WTC11 (cell line): Measurements from ENCODE around the gene MTARC1. TPM values are rescaled to one million over a fixed set of nuclear protein-coding genes. Genes with fewer than 3 reads are reported as not detected.

ENCODE experiments used
- ATAC-seq: fragments of 200-7000 bp; cut with Tn5 transposase; 2 replicates; pipeline ENCODE4 v1.10.0; 2021; ENCODE audit warnings: mild to moderate bottlenecking, moderate library complexity
- CTCF ChIA-PET: fragments of 300-600 bp; sonication (Branson Sonifier 250); formaldehyde crosslinking; loops from one replicate; lab custom pipeline; 2021; ENCODE audit warnings: antibody characterized with exemption; lab: Charles Lee
- POLR2A ChIA-PET: fragments of 350-600 bp; sonication (Branson Sonifier 250); formaldehyde crosslinking; loops from one replicate; lab custom pipeline; 2021; ENCODE audit warnings: antibody characterized with exemption; lab: Charles Lee
- DNase-seq: peaks from one replicate; pipeline ENCODE4 v3.0.0; 2021; ENCODE audit warnings: low spot score
- H3K27ac Mint-ChIP-seq: 2 replicates; pipeline ENCODE4 v1.8.0; 2021; ENCODE audit warnings: mixed read lengths
- H3K27me3 Mint-ChIP-seq: 2 replicates; pipeline ENCODE4 v1.8.0; 2021; ENCODE audit warnings: low read depth, mild to moderate bottlenecking, moderate library complexity, mixed read lengths
- H3K36me3 Mint-ChIP-seq: 2 replicates; pipeline ENCODE4 v1.8.0; 2021; ENCODE audit warnings: mixed read lengths
- H3K4me1 Mint-ChIP-seq: 2 replicates; pipeline ENCODE4 v1.8.0; 2022; ENCODE audit warnings: mixed read lengths
- H3K4me3 Mint-ChIP-seq: 2 replicates; pipeline ENCODE4 v1.8.0; 2021; ENCODE audit warnings: mild to moderate bottlenecking, moderate library complexity, mixed read lengths
- H3K9me3 Mint-ChIP-seq: 2 replicates; pipeline ENCODE4 v1.8.0; 2021; ENCODE audit warnings: mixed read lengths
- CREM ChIP-seq: sonication (generic); formaldehyde crosslinking; IDR thresholded peaks from 2 replicates; pipeline ENCODE4 v1.8.1; 2022; ENCODE audit warnings: mild to moderate bottlenecking, missing genetic modification reagents, moderate library complexity
- KAT7 ChIP-seq: sonication (generic); formaldehyde crosslinking; IDR thresholded peaks from 2 replicates; pipeline ENCODE4 v1.8.1; 2023; ENCODE audit warnings: missing genetic modification reagents, mild to moderate bottlenecking, borderline replicate concordance
- MYBL2 ChIP-seq: sonication (generic); formaldehyde crosslinking; IDR thresholded peaks from 2 replicates; pipeline ENCODE4 v1.8.1; 2023; ENCODE audit warnings: mild to moderate bottlenecking, moderate library complexity, missing genetic modification reagents
- OVOL2 ChIP-seq: fragments of 250-450 bp; sonication (Bioruptor Pico); IDR thresholded peaks from 2 replicates; pipeline ENCODE4 v1.9.0; 2021; ENCODE audit warnings: mild to moderate bottlenecking, borderline replicate concordance
- ZNF396 ChIP-seq: fragments of 250-450 bp; sonication (Bioruptor Pico); IDR thresholded peaks from 2 replicates; pipeline ENCODE4 v1.8.0; 2021; ENCODE audit warnings: mild to moderate bottlenecking, moderate library complexity, borderline replicate concordance
- total RNA-seq: library from RNA; stranded (reverse); gene quantifications from 3 replicates; pipeline ENCODE4 v1.2.3, GENCODE V29; 2021
- TF ChIP-seq, protein P1 (sequence below): sonication (generic); formaldehyde crosslinking; IDR thresholded peaks from 2 replicates; pipeline ENCODE4 v1.8.0; 2022; ENCODE audit warnings: mild to moderate bottlenecking, missing genetic modification reagents
- TF ChIP-seq, protein P2 (sequence below): sonication (generic); formaldehyde crosslinking; IDR thresholded peaks from 2 replicates; pipeline ENCODE4 v1.8.1; 2023; ENCODE audit warnings: mild to moderate bottlenecking, missing genetic modification reagents, borderline replicate concordance
- TF ChIP-seq, protein P3 (sequence below): fragments of 200-600 bp; IDR thresholded peaks from 2 replicates; pipeline ENCODE4 v1.8.0; 2022; ENCODE audit warnings: antibody characterized with exemption
- TF ChIP-seq, protein P4 (sequence below): sonication (generic); formaldehyde crosslinking; IDR thresholded peaks from 2 replicates; pipeline ENCODE4 v1.8.0; 2022; ENCODE audit warnings: missing genetic modification reagents

Gene MTARC1
- total RNA-seq, 1 experiment from 2014 or later, result 25.8 TPM

DNA sequence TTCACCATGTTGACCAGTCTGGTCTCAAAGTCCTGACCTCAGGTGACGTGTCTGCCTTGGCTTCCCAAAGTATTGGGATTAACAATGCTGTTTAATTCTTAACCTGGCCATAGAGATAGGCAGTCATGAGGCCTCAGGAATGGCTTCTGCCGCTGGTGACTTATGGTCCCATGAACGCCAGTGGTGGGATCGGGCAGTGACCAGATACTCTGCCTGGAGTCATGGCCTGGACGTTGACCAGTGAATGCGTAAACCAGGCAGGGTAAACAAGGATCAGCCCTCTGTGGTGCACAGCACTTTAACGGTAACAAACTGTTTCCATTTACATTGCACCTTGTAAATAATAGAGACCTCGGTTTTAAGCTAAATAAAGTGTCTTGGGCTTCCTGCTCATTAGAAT, 23.0 kb downstream of the MTARC1 start:
- ChIA-PET POLR2A (no interaction called here), CTCF (interaction anchor here (0.6 to 2.4 kb wide), 25 partner anchors 8 to 721 kb away, joined by 3 to 18 read pairs (median 4); partner anchors contain the start of genes HLX and MTARC1)
- H3K9me3 Mint-ChIP-seq, result no peaks in the 10 kb centered on the region
- TF ChIP-seq ZNF396 (CRISPR knock-in tag) (no peak), CREM (CRISPR knock-in tag) (no peak), OVOL2 (no peak), KAT7 (no peak)
- TF ChIP-seq, protein P1, sequence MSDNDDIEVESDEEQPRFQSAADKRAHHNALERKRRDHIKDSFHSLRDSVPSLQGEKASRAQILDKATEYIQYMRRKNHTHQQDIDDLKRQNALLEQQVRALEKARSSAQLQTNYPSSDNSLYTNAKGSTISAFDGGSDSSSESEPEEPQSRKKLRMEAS, result no peak
- TF ChIP-seq, protein P2, sequence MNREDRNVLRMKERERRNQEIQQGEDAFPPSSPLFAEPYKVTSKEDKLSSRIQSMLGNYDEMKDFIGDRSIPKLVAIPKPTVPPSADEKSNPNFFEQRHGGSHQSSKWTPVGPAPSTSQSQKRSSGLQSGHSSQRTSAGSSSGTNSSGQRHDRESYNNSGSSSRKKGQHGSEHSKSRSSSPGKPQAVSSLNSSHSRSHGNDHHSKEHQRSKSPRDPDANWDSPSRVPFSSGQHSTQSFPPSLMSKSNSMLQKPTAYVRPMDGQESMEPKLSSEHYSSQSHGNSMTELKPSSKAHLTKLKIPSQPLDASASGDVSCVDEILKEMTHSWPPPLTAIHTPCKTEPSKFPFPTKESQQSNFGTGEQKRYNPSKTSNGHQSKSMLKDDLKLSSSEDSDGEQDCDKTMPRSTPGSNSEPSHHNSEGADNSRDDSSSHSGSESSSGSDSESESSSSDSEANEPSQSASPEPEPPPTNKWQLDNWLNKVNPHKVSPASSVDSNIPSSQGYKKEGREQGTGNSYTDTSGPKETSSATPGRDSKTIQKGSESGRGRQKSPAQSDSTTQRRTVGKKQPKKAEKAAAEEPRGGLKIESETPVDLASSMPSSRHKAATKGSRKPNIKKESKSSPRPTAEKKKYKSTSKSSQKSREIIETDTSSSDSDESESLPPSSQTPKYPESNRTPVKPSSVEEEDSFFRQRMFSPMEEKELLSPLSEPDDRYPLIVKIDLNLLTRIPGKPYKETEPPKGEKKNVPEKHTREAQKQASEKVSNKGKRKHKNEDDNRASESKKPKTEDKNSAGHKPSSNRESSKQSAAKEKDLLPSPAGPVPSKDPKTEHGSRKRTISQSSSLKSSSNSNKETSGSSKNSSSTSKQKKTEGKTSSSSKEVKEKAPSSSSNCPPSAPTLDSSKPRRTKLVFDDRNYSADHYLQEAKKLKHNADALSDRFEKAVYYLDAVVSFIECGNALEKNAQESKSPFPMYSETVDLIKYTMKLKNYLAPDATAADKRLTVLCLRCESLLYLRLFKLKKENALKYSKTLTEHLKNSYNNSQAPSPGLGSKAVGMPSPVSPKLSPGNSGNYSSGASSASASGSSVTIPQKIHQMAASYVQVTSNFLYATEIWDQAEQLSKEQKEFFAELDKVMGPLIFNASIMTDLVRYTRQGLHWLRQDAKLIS (CRISPR knock-in tag), result no peak
- TF ChIP-seq, protein P3, sequence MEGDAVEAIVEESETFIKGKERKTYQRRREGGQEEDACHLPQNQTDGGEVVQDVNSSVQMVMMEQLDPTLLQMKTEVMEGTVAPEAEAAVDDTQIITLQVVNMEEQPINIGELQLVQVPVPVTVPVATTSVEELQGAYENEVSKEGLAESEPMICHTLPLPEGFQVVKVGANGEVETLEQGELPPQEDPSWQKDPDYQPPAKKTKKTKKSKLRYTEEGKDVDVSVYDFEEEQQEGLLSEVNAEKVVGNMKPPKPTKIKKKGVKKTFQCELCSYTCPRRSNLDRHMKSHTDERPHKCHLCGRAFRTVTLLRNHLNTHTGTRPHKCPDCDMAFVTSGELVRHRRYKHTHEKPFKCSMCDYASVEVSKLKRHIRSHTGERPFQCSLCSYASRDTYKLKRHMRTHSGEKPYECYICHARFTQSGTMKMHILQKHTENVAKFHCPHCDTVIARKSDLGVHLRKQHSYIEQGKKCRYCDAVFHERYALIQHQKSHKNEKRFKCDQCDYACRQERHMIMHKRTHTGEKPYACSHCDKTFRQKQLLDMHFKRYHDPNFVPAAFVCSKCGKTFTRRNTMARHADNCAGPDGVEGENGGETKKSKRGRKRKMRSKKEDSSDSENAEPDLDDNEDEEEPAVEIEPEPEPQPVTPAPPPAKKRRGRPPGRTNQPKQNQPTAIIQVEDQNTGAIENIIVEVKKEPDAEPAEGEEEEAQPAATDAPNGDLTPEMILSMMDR, result no peak
- H3K36me3 Mint-ChIP-seq, result peaks cover 35% of the 10 kb centered on the region
- DNase-seq, result no peak
- no peaks in the 10 kb centered on the region; the same call in 1 of the 2 replicates for H3K27me3 Mint-ChIP-seq
- H3K4me3 Mint-ChIP-seq, result no peak overlapping the region
- no peak for ATAC-seq
- H3K4me1 Mint-ChIP-seq, result peaks cover 20% of the 10 kb centered on the region
- H3K27ac Mint-ChIP-seq, result no peak overlapping the region

DNA sequence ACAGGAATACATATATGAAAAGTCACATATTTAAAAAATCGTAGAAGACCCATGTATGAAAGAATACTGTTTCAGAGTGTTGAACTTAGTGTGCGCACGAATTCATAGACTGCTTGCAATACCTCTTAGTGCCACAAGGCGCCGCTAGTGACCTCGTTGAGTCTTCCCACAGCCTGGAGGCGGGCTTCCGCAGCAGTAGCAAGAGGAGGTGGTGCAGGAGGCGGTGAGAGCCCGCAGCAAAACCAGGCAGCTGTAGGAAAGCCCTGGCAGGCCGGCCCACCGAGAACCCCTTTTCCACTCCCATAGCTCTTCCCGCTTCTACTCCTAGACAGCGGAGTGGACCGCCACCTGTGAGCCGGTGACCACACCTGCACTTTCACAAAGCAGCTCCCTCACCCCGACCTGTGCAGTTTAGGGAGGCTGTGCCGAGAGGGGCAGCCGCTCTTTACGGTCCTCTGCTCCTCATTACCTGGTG, 23.5 kb downstream of the MTARC1 start:
- Mint-ChIP-seq H3K27me3 (no peaks in the 10 kb centered on the region; the same call in 1 of the 2 replicates), H3K36me3 (peaks cover 30% of the 10 kb centered on the region), H3K9me3 (no peaks in the 10 kb centered on the region), H3K27ac (no peak overlapping the region), H3K4me3 (peak overlapping the region; percentile 62), H3K4me1 (peaks cover 20% of the 10 kb centered on the region)
- TF ChIP-seq, protein P4, sequence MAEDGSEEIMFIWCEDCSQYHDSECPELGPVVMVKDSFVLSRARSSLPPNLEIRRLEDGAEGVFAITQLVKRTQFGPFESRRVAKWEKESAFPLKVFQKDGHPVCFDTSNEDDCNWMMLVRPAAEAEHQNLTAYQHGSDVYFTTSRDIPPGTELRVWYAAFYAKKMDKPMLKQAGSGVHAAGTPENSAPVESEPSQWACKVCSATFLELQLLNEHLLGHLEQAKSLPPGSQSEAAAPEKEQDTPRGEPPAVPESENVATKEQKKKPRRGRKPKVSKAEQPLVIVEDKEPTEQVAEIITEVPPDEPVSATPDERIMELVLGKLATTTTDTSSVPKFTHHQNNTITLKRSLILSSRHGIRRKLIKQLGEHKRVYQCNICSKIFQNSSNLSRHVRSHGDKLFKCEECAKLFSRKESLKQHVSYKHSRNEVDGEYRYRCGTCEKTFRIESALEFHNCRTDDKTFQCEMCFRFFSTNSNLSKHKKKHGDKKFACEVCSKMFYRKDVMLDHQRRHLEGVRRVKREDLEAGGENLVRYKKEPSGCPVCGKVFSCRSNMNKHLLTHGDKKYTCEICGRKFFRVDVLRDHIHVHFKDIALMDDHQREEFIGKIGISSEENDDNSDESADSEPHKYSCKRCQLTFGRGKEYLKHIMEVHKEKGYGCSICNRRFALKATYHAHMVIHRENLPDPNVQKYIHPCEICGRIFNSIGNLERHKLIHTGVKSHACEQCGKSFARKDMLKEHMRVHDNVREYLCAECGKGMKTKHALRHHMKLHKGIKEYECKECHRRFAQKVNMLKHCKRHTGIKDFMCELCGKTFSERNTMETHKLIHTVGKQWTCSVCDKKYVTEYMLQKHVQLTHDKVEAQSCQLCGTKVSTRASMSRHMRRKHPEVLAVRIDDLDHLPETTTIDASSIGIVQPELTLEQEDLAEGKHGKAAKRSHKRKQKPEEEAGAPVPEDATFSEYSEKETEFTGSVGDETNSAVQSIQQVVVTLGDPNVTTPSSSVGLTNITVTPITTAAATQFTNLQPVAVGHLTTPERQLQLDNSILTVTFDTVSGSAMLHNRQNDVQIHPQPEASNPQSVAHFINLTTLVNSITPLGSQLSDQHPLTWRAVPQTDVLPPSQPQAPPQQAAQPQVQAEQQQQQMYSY (CRISPR knock-in tag), result peak; percentile 63
- no peak for TF ChIP-seq MYBL2
- TF ChIP-seq, protein P3, result peak; percentile 89
- peak; percentile 93 for ATAC-seq
- peak; percentile 78 for DNase-seq
- POLR2A ChIA-PET, result interaction anchor here (0.7 kb wide), 1 partner anchor 24 kb away, joined by 4 read pairs; the partner anchor contains the start of gene MTARC1
- CTCF ChIA-PET, result interaction anchor here (0.5 to 2.4 kb wide), 29 partner anchors 8 to 723 kb away, joined by 3 to 18 read pairs (median 4); partner anchors contain the start of genes HLX and MTARC1
